ENCODE measurements around the gene DAB2. TPM values are rescaled to one million over a fixed set of nuclear protein-coding genes. Genes with fewer than 3 reads are reported as not detected.
A peak's percentile ranks its signal among the peaks of the same experiment; 100 is the strongest.

The DAB2 gene
- total RNA-seq, 6 experiments from 2014 or later, result 228 to 285 (median 237) TPM

DNA sequence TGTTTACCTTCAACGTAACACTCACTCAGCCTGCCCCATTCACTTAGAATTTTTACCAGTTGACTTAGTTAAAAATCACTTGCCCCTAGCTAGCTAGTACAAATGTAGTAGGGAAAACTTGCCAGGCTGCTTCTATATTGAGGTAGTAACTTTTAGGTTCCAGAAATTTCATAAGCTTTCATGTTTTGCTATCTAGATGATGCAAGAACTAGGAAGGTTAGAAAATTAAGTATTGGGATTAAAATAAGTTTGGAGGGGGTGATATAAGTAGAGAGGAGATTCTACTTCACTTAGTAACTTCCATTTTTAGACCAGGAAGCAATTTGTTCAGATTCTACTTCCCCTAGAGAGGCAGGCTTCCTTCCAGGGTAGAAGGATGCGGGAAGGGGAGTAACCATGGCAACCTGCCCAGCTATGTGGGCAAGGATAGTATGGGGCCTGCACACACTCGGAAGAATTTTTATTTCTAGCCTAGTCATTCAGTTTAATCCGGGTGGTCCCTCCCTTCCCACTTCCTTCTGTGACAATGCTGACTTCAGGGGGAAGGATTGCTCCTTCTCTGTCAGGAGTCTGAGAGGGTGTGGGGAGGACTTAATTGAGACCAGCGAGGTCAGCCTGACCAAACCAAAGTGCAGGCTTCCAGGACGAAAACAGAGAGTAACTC lies 4.2 kb downstream of the DAB2 start:
- DNase-seq, result peak; percentile 82
- no peaks in the 10 kb centered on the region for H3K9me3 Mint-ChIP-seq
- TF ChIP-seq, protein P1, sequence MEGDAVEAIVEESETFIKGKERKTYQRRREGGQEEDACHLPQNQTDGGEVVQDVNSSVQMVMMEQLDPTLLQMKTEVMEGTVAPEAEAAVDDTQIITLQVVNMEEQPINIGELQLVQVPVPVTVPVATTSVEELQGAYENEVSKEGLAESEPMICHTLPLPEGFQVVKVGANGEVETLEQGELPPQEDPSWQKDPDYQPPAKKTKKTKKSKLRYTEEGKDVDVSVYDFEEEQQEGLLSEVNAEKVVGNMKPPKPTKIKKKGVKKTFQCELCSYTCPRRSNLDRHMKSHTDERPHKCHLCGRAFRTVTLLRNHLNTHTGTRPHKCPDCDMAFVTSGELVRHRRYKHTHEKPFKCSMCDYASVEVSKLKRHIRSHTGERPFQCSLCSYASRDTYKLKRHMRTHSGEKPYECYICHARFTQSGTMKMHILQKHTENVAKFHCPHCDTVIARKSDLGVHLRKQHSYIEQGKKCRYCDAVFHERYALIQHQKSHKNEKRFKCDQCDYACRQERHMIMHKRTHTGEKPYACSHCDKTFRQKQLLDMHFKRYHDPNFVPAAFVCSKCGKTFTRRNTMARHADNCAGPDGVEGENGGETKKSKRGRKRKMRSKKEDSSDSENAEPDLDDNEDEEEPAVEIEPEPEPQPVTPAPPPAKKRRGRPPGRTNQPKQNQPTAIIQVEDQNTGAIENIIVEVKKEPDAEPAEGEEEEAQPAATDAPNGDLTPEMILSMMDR (IDR thresholded peaks at IDR 0.05), result no peak

DNA sequence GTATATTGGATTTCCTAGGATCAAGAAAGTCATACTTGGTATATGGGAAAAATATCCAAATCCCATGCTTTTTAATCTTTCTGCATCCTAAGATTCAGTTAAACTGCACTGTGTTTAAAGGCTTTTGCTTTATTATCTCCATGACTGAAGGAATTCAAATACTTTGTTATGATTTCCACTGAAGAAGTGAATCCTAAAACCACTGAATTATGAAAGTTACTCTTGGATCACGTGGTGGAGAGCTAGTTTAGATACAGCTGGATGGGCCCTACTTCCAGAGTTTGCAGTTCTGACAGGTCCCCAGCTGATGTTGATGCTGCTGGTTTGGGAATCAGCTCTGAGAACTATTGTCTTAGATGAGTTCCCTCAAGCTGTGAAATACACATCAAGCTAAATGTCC lies 5.0 kb downstream of the DAB2 start:
- peaks cover 86% of the 10 kb centered on the region for H3K4me1 Mint-ChIP-seq (ENCODE audit: low read depth)
- H3K4me3 Mint-ChIP-seq, result peak overlapping the region; percentile 99
- peak overlapping the region; percentile 98 for H3K27ac Mint-ChIP-seq

More for the DNA sequence above, 4.2 kb downstream of the DAB2 start:
- H3K27ac Mint-ChIP-seq, result peak overlapping the region; percentile 98
- H3K36me3 Mint-ChIP-seq (ENCODE audit: low read depth), result peaks cover 72% of the 10 kb centered on the region
- H3K4me1 Mint-ChIP-seq (ENCODE audit: low read depth), result peaks cover 79% of the 10 kb centered on the region
- H3K27me3 Mint-ChIP-seq (ENCODE audit: insufficient read depth), result peaks cover 6% of the 10 kb centered on the region
- peak overlapping the region; percentile 99 for H3K4me3 Mint-ChIP-seq

DNA sequence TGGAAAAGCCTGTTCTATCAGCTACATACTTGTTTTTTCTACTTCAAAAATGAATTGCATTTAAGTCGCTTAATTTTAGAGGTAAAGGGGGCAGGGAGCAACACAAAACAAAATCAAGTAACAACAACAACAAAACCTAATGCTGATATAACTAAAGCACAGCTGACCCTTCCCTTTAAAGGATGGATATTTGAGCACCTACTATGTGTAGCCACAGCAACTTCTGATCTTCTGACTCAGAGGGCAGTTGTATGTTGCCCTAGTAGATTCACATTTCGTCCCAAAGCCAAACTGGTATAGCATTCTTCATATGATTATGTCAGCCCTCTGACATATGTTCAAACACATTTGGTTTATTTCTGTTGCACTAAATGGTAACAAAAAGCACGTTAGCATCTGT lies 6.8 kb downstream of the DAB2 start:
- Mint-ChIP-seq H3K4me1 (ENCODE audit: low read depth) (peaks cover 100% of the 10 kb centered on the region), H3K36me3 (ENCODE audit: low read depth) (peaks cover 75% of the 10 kb centered on the region), H3K9me3 (no peaks in the 10 kb centered on the region), H3K27ac (peak overlapping the region; percentile 25; the same call in 1 of the 2 replicates), H3K27me3 (ENCODE audit: insufficient read depth) (peaks cover 3% of the 10 kb centered on the region; the same call in 1 of the 2 replicates), H3K4me3 (peak overlapping the region; percentile 43)
- TF ChIP-seq, protein P1 (IDR thresholded peaks at IDR 0.05), result no peak
- DNase-seq, result no peak

More for the DNA sequence above, 5.0 kb downstream of the DAB2 start:
- peaks cover 5% of the 10 kb centered on the region for H3K27me3 Mint-ChIP-seq (ENCODE audit: insufficient read depth)
- no peak for DNase-seq
- peaks cover 76% of the 10 kb centered on the region for H3K36me3 Mint-ChIP-seq (ENCODE audit: low read depth)
- H3K9me3 Mint-ChIP-seq, result no peaks in the 10 kb centered on the region
- TF ChIP-seq, protein P1 (IDR thresholded peaks at IDR 0.05), result no peak

DNA sequence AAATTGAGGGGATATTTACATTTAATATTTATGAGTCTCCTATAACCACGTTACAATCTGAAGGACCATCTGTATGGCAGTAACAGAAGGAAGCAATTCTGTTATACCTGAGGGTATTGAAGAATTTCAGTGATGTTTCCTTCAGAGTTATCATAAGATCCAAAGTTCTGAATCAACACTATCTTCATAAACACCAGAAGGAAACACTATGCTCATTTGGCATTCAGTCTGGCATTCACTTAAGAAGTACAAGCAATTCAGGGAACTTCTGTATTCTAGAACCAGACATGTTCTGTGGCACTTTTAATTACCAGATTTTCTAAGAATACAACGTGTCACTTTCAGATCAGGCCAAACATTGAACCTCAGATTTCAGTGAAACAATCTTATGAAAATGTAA lies 9.6 kb downstream of the DAB2 start:
- Mint-ChIP-seq H3K27me3 (ENCODE audit: insufficient read depth) (peaks cover 3% of the 10 kb centered on the region; the same call in 1 of the 2 replicates), H3K4me1 (ENCODE audit: low read depth) (peaks cover 100% of the 10 kb centered on the region), H3K9me3 (no peaks in the 10 kb centered on the region), H3K27ac (peak overlapping the region; percentile 46), H3K36me3 (ENCODE audit: low read depth) (peaks cover 73% of the 10 kb centered on the region), H3K4me3 (peak overlapping the region; percentile 11; the same call in 1 of the 2 replicates)
- DNase-seq, result no peak
- TF ChIP-seq, protein P1 (IDR thresholded peaks at IDR 0.05), result no peak

DNA sequence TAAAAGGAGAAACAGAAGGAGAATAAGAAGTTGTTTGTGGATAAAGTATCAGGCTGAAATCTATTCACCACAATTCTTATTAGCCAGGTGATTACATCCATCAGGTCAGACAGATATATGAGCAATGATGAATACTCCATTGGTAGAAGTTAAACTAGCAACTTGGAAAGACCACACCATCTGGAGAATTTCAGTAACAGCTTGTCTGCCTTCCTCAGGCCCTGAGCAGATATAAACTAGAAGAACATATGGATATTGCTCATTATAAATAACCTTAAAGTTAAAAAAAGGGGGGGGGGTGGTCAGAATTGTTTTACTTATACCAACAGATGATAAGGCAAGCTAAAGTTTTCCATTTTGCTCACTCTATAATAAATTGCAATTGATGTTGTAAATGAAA lies 10.4 kb downstream of the DAB2 start:
- TF ChIP-seq, protein P1 (IDR thresholded peaks at IDR 0.05), result no peak
- DNase-seq, result no peak
- Mint-ChIP-seq H3K27me3 (ENCODE audit: insufficient read depth) (peaks cover 3% of the 10 kb centered on the region; the same call in 1 of the 2 replicates), H3K27ac (no peak overlapping the region), H3K36me3 (ENCODE audit: low read depth) (peaks cover 79% of the 10 kb centered on the region), H3K9me3 (no peaks in the 10 kb centered on the region), H3K4me3 (no peak overlapping the region), H3K4me1 (ENCODE audit: low read depth) (peaks cover 100% of the 10 kb centered on the region)
